Nephron (organoid): ENCODE measurements around the gene RABGAP1.

Experiments used
- H3K27ac Mint-ChIP-seq, 3 experiments: 2 replicates each; pipeline ENCODE4 v1.8.0; 2020; ENCODE audit warnings: mixed read lengths in 3 of 3, mild to moderate bottlenecking in 2 of 3, moderate library complexity in 1 of 3
- H3K27me3 Mint-ChIP-seq: 2 replicates; pipeline ENCODE4 v1.8.0; 2021; ENCODE audit warnings: low read depth, mild to moderate bottlenecking, moderate library complexity, mixed read lengths
- H3K36me3 Mint-ChIP-seq: 2 replicates; pipeline ENCODE4 v1.8.0; 2020; ENCODE audit warnings: low read depth, mixed read lengths
- H3K4me1 Mint-ChIP-seq: 2 replicates; pipeline ENCODE4 v1.8.0; 2020; ENCODE audit warnings: mixed read lengths
- H3K4me3 Mint-ChIP-seq, 3 experiments: 2 replicates each; pipeline ENCODE4 v1.8.0; 2020; ENCODE audit warnings: mild to moderate bottlenecking in 3 of 3, mixed read lengths in 3 of 3, moderate library complexity in 2 of 3
- H3K9me3 Mint-ChIP-seq: 2 replicates; pipeline ENCODE4 v1.8.0; 2020; ENCODE audit warnings: mixed read lengths
- TF ChIP-seq, protein P1 (sequence below), 3 experiments: fragments of 200-600 bp; sonication (generic); IDR thresholded peaks; one replicate each; pipeline ENCODE4 v1.5.0; 2021; ENCODE audit warnings: antibody characterized with exemption in 3 of 3; ENCODE audit not compliant: unreplicated experiment in 3 of 3

Gene RABGAP1

DNA sequence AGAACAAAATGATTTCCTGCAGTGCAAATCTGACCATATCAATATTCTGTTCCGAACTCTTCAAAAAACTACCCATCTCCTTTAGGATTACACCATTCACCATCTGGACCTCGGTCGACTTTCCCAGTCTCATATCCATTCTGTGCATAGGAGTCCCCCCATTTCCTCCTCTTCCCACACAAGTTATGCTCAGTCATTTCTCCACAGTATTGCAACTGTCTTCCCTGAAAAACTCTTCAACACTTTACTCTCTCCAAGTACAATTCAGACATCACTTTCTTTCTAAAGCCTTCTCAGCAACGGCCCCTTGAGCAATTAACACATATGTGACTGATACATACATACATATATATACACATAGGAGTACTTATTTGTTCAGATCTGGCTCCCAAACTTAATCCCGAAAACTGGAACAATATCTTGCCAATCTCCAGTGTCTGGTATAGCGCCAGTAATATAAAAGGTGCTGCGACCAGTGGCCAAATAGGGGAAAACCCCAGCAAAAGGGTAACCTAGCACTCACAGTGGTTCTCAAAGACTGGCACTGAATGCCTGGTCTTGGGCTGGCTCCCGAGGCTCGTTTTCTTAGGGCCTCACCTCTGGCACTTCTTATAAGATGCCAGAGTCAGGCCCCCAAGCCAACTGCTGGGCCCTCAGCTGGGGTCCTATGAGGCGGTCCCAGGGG, 10.1 kb upstream of the RABGAP1 start:
- no peaks in the 10 kb centered on the region for H3K27me3 Mint-ChIP-seq
- H3K4me1 Mint-ChIP-seq, result peaks cover 15% of the 10 kb centered on the region
- H3K36me3 Mint-ChIP-seq, result peaks cover 4% of the 10 kb centered on the region
- no peak overlapping the region for H3K4me3 Mint-ChIP-seq
- TF ChIP-seq, protein P1, sequence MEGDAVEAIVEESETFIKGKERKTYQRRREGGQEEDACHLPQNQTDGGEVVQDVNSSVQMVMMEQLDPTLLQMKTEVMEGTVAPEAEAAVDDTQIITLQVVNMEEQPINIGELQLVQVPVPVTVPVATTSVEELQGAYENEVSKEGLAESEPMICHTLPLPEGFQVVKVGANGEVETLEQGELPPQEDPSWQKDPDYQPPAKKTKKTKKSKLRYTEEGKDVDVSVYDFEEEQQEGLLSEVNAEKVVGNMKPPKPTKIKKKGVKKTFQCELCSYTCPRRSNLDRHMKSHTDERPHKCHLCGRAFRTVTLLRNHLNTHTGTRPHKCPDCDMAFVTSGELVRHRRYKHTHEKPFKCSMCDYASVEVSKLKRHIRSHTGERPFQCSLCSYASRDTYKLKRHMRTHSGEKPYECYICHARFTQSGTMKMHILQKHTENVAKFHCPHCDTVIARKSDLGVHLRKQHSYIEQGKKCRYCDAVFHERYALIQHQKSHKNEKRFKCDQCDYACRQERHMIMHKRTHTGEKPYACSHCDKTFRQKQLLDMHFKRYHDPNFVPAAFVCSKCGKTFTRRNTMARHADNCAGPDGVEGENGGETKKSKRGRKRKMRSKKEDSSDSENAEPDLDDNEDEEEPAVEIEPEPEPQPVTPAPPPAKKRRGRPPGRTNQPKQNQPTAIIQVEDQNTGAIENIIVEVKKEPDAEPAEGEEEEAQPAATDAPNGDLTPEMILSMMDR (IDR thresholded peaks at IDR 0.05; ENCODE audit: unreplicated experiment in 3 of 3), result no peak
- H3K27ac Mint-ChIP-seq, result no peak overlapping the region
- no peaks in the 10 kb centered on the region for H3K9me3 Mint-ChIP-seq

DNA sequence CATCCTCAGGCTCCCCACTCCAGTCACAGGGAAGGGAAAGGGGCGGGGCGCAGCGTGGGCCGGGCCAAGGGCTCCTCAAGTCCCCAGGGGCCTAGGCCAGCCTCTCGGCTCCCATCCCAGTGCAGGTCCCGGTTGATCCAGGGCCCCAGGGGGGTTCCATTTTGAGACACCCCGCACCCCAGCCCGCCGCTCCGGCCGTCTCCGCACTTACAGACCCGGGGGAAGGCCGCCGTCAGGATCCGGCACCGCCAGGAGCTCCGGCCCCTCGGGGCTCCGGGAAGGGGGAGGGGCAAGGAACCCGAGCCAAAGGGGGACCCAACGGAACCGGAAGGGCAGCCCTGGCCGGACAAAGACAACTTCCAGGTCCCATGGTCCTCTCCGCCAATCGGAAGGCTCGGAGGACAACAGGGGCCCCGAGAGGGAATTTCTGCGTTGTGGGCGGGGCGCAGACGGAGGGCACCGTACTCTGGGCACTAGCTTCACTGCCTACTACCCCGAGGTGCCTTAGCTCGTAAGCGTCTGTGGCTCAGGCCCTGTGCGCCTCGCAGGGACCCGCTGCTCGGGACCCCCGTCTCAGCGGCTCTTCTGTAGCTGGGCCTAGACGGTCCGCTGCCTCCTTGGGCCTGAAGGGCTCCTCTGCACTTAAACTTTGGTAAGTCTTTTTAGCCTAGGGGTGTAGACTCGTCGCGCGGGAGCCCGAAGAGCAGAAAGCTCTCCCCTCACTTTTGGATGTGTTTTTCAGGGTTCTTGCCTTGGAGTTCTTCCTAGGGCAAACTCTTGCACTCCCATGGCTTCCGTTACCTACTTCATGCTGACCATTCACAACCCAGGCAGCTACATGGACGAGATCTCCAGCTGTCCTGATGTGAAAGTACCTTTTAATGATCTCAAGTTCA, 9.3 kb upstream of the RABGAP1 start, which contains the start of gene ZBTB26:
Gene ZBTB26 (minus strand): TSS at position 287 of the 896 bp plus-strand sequence. CDS start 11,578 bp downstream, outside the sequence.
- peaks cover 10% of the 10 kb centered on the region for H3K36me3 Mint-ChIP-seq
- no peak within 1 kb of the TSS for H3K4me3 Mint-ChIP-seq
- H3K27ac Mint-ChIP-seq, result peak within 1 kb of the TSS in 1 of 3 experiments; percentile 96
- H3K4me1 Mint-ChIP-seq, result peaks cover 21% of the 10 kb centered on the region
- no peaks in the 10 kb centered on the region for H3K9me3 Mint-ChIP-seq
- H3K27me3 Mint-ChIP-seq, result no peaks in the 10 kb centered on the region
- TF ChIP-seq, protein P1 (IDR thresholded peaks at IDR 0.05; ENCODE audit: unreplicated experiment in 3 of 3), result no peak

DNA sequence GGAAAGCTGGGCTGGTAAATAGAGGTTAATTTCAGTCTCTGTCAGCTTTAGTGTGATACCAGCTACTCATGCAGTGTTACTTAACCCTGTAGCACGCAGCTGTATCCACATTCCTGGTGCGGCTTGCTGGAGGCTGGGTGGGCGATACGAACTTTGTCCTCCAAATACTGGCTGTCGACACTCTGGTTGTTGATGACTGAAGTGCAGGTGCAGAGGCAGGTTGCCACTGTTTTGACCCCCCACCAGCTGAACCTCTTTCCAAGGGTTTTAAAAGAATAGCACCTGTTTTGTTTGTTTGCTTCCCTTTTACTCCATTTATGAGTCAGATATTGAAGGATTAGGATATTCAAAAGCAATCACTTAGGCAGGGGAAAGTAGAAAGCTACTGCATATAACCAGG, 4.4 kb upstream of the RABGAP1 start:
- H3K4me1 Mint-ChIP-seq, result peaks cover 31% of the 10 kb centered on the region
- H3K27ac Mint-ChIP-seq, result peak overlapping the region in 2 of 3 experiments; percentile 2 to 21
- H3K36me3 Mint-ChIP-seq, result peaks cover 19% of the 10 kb centered on the region
- TF ChIP-seq, protein P1 (IDR thresholded peaks at IDR 0.05; ENCODE audit: unreplicated experiment in 3 of 3), result no peak
- H3K27me3 Mint-ChIP-seq, result no peaks in the 10 kb centered on the region
- no peaks in the 10 kb centered on the region for H3K9me3 Mint-ChIP-seq
- H3K4me3 Mint-ChIP-seq, result peak overlapping the region in 1 of 3 experiments; percentile 52

DNA sequence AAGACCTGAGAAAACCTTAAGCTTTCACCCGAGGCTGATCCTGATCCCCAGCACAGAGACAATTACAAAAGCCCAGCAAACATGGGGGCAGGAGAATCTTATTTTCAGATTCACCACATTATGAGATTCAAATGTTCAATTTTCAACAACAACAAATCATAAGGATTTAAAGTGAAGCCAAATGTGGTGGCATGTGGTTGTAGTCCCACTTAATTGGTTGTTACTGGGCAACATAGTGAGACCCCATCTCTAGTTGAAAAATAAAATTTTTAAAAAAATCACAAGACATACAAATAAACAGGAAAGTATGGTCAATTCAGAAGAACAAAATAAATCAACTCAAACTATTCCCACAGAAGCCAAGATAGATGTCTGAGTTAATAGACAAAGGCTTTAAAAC, 3.9 kb upstream of the RABGAP1 start:
- no peaks in the 10 kb centered on the region for H3K9me3 Mint-ChIP-seq
- TF ChIP-seq, protein P1 (IDR thresholded peaks at IDR 0.05; ENCODE audit: unreplicated experiment in 3 of 3), result no peak

DNA sequence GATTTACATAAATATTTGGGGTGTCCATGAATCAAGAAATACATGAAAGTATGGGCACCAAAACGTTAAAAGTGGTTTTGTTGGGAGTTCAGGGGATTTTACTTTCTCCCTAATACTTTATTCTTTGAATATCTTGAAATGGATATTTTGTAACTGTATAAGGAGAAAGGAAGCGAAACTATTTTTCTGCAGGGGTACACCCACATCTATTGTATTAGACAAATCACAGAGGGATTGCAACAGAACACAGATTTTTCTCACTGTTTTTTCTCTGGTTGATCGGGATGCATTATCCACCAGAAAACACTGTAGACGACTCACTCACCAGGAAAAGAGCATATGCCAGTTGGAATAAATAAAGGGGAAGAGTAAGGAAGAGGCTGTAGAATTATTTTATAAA, 1.2 kb upstream of the RABGAP1 start:
- Mint-ChIP-seq H3K36me3 (peaks cover 19% of the 10 kb centered on the region), H3K4me1 (peaks cover 29% of the 10 kb centered on the region), H3K27me3 (no peaks in the 10 kb centered on the region), H3K9me3 (no peaks in the 10 kb centered on the region), H3K27ac (peak overlapping the region; percentile 7 to 39 (median 25)), H3K4me3 (peak overlapping the region; percentile 54 to 70 (median 54))
- TF ChIP-seq, protein P1 (IDR thresholded peaks at IDR 0.05; ENCODE audit: unreplicated experiment in 3 of 3), result no peak

More for the DNA sequence above, 3.9 kb upstream of the RABGAP1 start:
- H3K27ac Mint-ChIP-seq, result no peak overlapping the region
- H3K27me3 Mint-ChIP-seq, result no peaks in the 10 kb centered on the region
- no peak overlapping the region for H3K4me3 Mint-ChIP-seq
- peaks cover 19% of the 10 kb centered on the region for H3K36me3 Mint-ChIP-seq
- peaks cover 34% of the 10 kb centered on the region for H3K4me1 Mint-ChIP-seq
